Vagina (tissue), 2 donors: ENCODE measurements around the gene RANGRF. TPM values are rescaled to one million over a fixed set of nuclear protein-coding genes. Genes with fewer than 3 reads are reported as not detected.

Experiments
- DNase-seq, 2 donors: peaks; one replicate each; pipeline ENCODE4 v3.0.0-alpha.2; 2017; ENCODE audit errors: extremely low spot score in 2 of 2
- H3K27ac ChIP-seq: fragments of 200-600 bp; sonication (generic); one replicate; pipeline ENCODE4 v1.5.1; 2019
- H3K27me3 ChIP-seq: fragments of 200-600 bp; sonication (generic); one replicate; pipeline ENCODE4 v1.5.1; 2019
- H3K36me3 ChIP-seq, 2 donors: fragments of 200-600 bp; sonication (generic); one replicate each; pipeline ENCODE4 v1.5.1; 2017 to 2019
- H3K4me1 ChIP-seq: fragments of 200-600 bp; sonication (generic); one replicate; pipeline ENCODE4 v1.5.1; 2019
- H3K4me3 ChIP-seq, 2 donors: fragments of 200-600 bp; sonication (generic); 1 replicate in 1 of 2; 2 replicates in 1 of 2; pipeline ENCODE4 v1.5.1; 2016 to 2019
- H3K9me3 ChIP-seq: fragments of 200-600 bp; sonication (generic); one replicate; pipeline ENCODE4 v1.5.1; 2019
- POLR2A ChIP-seq, 2 donors: fragments of 450-650 bp; IDR thresholded peaks; one replicate each; pipeline ENCODE4 v1.6.1; 2017; ENCODE audit warnings: antibody characterized with exemption in 2 of 2, mild to moderate bottlenecking in 2 of 2, moderate library complexity in 2 of 2
- POLR2AphosphoS5 ChIP-seq, 2 donors: sonication (generic); formaldehyde crosslinking; IDR thresholded peaks; one replicate each; pipeline ENCODE4 v1.9.0; 2017; ENCODE audit warnings: antibody characterized with exemption in 2 of 2, mild to moderate bottlenecking in 2 of 2, low read depth in 1 of 2; ENCODE audit not compliant: insufficient read depth in 1 of 2
- intact Hi-C: fragments of 100-400 bp; cut with DNase I; formaldehyde crosslinking; loops from one replicate; pipeline ENCODE4 v1.15.1; 2023
- total RNA-seq: library from RNA; depleted of rRNA; stranded (reverse); fragments of >200 nt; gene quantifications from one replicate; pipeline ENCODE4 v1.2.3, GENCODE V29; 2016
- TF ChIP-seq, protein P1 (sequence below), 3 experiments: fragments of 450-650 bp in 2 of 3; fragments of 200-600 bp in 1 of 3; sonication (generic) in 1 of 3; IDR thresholded peaks; one replicate each; pipeline ENCODE4 v1.5.1; 2017 to 2019; ENCODE audit warnings: antibody characterized with exemption in 3 of 3, mild to moderate bottlenecking in 2 of 3, moderate library complexity in 2 of 3

Gene RANGRF
- total RNA-seq, 1 donor from 2014 or later, result 19.4 TPM

DNA sequence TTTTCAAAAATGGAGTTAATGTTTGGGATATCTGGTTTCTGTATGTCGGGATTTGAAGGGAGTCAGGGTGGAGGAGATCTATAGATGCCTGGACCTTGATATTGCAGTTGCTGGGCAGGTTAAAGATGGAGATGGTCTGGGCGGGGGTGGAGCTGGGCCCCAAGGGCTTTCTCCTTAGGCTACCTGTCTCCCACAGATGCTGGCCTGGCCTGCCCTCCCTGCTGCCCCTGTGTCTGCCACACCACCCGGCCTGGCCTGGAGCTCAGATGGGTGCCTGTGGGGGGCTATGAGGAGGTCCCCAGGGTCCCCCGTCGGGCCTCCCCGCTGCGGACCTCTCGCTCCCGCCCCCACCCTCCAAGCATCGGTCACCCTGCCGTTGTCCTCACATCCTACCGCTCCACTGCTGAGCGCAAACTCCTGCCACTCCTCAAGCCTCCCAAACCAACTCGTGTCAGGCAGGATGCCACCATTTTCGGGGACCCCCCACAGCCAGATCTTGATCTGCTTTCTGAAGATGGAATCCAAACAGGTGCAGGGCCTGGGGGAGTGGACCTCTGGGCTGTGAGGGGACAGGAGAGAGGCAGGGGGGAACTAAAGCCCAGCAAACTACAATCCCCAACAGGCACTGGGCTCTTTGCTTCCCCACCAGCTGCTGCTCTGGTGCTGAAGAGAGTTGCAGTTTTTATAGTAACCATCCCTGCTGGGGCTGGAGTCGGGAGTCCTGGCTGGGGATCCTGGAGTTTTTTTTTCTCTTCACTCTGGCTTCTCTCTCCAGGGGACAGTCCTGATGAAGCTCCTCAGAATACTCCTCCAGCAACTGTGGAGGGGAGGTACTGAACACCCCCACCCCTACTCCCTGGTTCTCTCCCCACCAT is 24.5 kb downstream of the RANGRF start:
- H3K27ac ChIP-seq, result no peak overlapping the region
- TF ChIP-seq POLR2A (IDR thresholded peaks at IDR 0.05) (no peak), POLR2AphosphoS5 (IDR thresholded peaks at IDR 0.05; ENCODE audit: insufficient read depth in 1 of 2, low read depth in 1 of 2) (no peak)
- TF ChIP-seq, protein P1, sequence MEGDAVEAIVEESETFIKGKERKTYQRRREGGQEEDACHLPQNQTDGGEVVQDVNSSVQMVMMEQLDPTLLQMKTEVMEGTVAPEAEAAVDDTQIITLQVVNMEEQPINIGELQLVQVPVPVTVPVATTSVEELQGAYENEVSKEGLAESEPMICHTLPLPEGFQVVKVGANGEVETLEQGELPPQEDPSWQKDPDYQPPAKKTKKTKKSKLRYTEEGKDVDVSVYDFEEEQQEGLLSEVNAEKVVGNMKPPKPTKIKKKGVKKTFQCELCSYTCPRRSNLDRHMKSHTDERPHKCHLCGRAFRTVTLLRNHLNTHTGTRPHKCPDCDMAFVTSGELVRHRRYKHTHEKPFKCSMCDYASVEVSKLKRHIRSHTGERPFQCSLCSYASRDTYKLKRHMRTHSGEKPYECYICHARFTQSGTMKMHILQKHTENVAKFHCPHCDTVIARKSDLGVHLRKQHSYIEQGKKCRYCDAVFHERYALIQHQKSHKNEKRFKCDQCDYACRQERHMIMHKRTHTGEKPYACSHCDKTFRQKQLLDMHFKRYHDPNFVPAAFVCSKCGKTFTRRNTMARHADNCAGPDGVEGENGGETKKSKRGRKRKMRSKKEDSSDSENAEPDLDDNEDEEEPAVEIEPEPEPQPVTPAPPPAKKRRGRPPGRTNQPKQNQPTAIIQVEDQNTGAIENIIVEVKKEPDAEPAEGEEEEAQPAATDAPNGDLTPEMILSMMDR (IDR thresholded peaks at IDR 0.05), result no peak
- H3K27me3 ChIP-seq, result peaks cover 5% of the 10 kb centered on the region
- intact Hi-C loops, result no loop called here
- no peak for DNase-seq
- no peaks in the 10 kb centered on the region for H3K9me3 ChIP-seq
- no peak overlapping the region for H3K4me3 ChIP-seq
- H3K36me3 ChIP-seq, result no peaks in the 10 kb centered on the region
- peaks cover 13% of the 10 kb centered on the region for H3K4me1 ChIP-seq

DNA sequence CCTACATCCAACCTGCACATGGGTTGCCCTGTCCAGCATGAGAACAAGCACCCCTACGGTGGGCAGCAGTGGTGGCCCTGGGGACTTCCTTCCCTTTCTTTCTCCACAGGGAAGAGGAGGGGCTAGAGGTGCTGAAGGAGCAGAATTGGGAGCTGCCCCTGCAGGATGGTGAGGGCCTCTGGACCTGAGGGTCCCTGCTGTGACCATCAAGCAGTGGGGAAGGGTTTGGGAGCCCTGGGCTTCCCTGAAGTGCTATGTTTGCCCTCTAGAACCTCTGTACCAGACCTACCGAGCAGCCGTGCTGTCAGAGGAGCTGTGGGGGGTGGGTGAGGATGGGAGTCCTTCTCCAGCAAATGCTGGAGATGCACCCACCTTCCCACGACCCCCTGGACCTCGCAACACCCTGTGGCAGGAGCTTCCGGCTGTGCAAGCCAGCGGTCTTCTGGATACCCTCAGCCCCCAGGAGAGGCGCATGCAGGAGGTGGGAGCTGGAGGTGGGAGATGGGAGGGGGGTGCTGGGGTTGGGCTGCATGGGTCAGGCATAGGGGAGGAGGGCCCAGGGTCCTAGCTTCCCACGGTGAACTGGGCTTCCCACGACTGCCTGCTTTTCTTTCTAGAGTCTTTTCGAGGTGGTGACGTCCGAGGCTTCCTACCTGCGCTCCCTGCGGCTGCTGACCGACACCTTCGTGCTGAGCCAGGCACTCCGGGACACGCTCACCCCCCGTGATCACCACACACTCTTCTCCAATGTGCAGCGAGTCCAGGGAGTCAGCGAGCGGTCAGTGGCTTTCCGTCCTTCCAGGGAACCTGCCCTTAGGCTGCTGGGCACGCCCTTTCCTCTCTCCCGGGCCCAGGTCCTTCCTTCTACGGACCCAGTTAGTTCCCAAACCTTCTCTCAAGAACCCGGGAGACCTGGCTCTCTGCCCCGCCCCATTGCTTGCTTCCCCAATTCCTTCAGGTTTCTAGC is 26.6 kb downstream of the RANGRF start:
- TF ChIP-seq POLR2A (IDR thresholded peaks at IDR 0.05) (no peak), POLR2AphosphoS5 (IDR thresholded peaks at IDR 0.05; ENCODE audit: insufficient read depth in 1 of 2, low read depth in 1 of 2) (no peak)
- TF ChIP-seq, protein P1 (IDR thresholded peaks at IDR 0.05), result no peak
- intact Hi-C loops, result no loop called here
- DNase-seq, result no peak
- Histone ChIP-seq H3K27ac (no peak overlapping the region), H3K9me3 (no peaks in the 10 kb centered on the region), H3K27me3 (peaks cover 5% of the 10 kb centered on the region), H3K4me1 (peaks cover 13% of the 10 kb centered on the region), H3K4me3 (no peak overlapping the region), H3K36me3 (no peaks in the 10 kb centered on the region)

DNA sequence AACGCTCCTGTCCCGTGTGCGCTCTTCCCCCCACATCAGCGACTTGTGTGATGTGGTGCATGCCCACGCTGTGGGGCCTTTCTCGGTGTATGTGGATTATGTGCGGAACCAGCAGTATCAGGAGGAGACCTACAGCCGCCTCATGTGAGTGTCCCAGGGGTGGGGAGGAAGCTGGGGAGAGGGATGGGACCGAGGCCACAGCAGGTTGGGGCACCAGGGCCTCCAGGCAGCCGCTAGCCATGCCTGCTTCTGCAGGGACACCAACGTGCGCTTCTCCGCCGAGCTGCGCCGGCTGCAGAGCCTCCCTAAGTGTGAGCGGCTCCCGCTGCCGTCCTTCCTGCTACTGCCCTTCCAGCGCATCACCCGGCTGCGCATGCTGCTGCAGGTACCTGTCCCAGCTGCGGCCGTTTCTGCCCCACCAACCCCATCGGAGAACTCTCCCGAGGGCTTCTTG is 27.3 kb downstream of the RANGRF start:
- TF ChIP-seq, protein P1 (IDR thresholded peaks at IDR 0.05), result no peak
- TF ChIP-seq POLR2AphosphoS5 (IDR thresholded peaks at IDR 0.05; ENCODE audit: insufficient read depth in 1 of 2, low read depth in 1 of 2) (no peak), POLR2A (IDR thresholded peaks at IDR 0.05) (no peak)
- Histone ChIP-seq H3K4me3 (no peak overlapping the region), H3K36me3 (no peaks in the 10 kb centered on the region), H3K27ac (no peak overlapping the region), H3K9me3 (no peaks in the 10 kb centered on the region), H3K27me3 (peaks cover 5% of the 10 kb centered on the region), H3K4me1 (peaks cover 13% of the 10 kb centered on the region)
- intact Hi-C loops, result no loop called here
- no peak for DNase-seq

DNA sequence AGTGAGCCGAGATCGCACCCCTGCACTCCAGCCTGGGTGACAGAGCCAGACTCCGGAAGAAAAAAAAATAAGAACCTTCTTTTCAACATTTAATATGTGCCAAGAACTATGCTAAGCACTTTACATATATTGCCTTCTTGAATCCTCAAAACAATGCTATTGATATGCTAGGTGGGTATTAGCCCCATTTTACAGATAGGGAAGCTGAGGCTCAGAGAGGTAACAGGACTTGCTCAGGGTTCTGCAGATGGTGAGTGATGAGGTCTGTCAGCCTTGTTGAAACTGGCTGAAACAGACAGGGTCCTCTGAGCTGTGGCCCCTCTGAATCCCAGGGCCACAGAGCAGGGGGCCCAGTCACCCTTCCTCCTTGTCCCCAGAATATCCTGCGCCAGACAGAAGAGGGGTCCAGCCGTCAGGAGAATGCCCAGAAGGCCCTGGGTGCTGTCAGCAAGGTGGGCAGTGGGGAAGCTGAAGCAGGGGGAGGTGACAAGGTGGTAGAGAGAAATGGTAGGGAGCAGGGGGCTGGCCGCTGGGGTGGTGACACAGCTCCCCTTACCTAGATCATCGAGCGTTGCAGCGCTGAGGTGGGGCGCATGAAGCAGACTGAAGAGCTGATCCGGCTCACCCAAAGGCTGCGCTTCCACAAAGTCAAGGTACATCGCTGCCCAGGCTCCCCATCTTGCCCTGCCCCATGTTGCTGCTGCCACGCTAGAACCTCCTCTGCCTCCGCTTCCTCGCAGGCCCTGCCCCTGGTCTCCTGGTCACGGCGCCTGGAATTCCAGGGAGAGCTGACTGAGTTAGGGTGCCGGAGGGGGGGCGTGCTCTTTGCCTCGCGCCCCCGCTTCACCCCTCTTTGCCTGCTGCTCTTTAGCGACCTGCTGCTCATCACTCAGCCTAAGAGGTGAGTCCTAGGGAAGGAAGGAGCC is 29.8 kb downstream of the RANGRF start:
- Histone ChIP-seq H3K36me3 (no peaks in the 10 kb centered on the region), H3K9me3 (no peaks in the 10 kb centered on the region), H3K4me1 (peaks cover 13% of the 10 kb centered on the region), H3K4me3 (no peak overlapping the region), H3K27ac (no peak overlapping the region), H3K27me3 (peaks cover 5% of the 10 kb centered on the region)
- no peak for DNase-seq
- intact Hi-C loops, result no loop called here
- TF ChIP-seq, protein P1 (IDR thresholded peaks at IDR 0.05), result no peak
- TF ChIP-seq POLR2A (IDR thresholded peaks at IDR 0.05) (no peak), POLR2AphosphoS5 (IDR thresholded peaks at IDR 0.05; ENCODE audit: insufficient read depth in 1 of 2, low read depth in 1 of 2) (no peak)
